K562 (cell line): ENCODE results near the gene NUP43. TPM values are rescaled to one million over a fixed set of nuclear protein-coding genes. Genes with fewer than 3 reads are reported as not detected.

ENCODE experiments used
- CBFA2T2 ChIP-seq: fragments of 450-650 bp; conservative IDR thresholded peaks from 2 replicates; pipeline ENCODE4 v1.6.1; 2017; ENCODE audit warnings: mild to moderate bottlenecking
- CBX2 ChIP-seq: fragments of 200-600 bp; sonication (generic); IDR thresholded peaks from one replicate; pipeline ENCODE4 v1.6.1; 2012; ENCODE audit warnings: mild to moderate bottlenecking, low read length, inconsistent platforms; ENCODE audit not compliant: insufficient read depth, poor library complexity, severe bottlenecking
- FIP1L1 ChIP-seq: fragments of 200-400 bp; formaldehyde crosslinking; IDR thresholded peaks from 2 replicates; pipeline ENCODE4 v1.6.1; 2018; ENCODE audit warnings: mild to moderate bottlenecking, low read depth, low read length; ENCODE audit not compliant: poor library complexity, severe bottlenecking
- NCOA6 ChIP-seq: fragments of 450-650 bp; IDR thresholded peaks from 2 replicates; pipeline ENCODE4 v1.6.1; 2017; ENCODE audit warnings: mild to moderate bottlenecking
- PHF21A ChIP-seq: fragments of 450-650 bp; IDR thresholded peaks from 2 replicates; pipeline ENCODE4 v1.6.1; 2017; ENCODE audit warnings: low read depth, borderline replicate concordance
- RBM15 ChIP-seq: fragments of 200-400 bp; formaldehyde crosslinking; IDR thresholded peaks from 2 replicates; pipeline ENCODE4 v1.6.1; 2018; ENCODE audit warnings: mild to moderate bottlenecking, low read length, moderate library complexity; ENCODE audit not compliant: insufficient read depth
- RHOXF2B ChIP-seq: fragments of 250-450 bp; sonication (Bioruptor Pico); conservative IDR thresholded peaks from 2 replicates; pipeline ENCODE4 v1.5.1; 2021
- RNF2 ChIP-seq: sonication (generic); IDR thresholded peaks from 2 replicates; pipeline ENCODE4 v1.6.1; 2016
- RUNX1 ChIP-seq: sonication (generic); IDR thresholded peaks from 2 replicates; pipeline ENCODE4 v1.6.1; 2016; ENCODE audit warnings: antibody characterized with exemption, low read depth
- TEAD2 ChIP-seq: fragments of 450-650 bp; IDR thresholded peaks from 2 replicates; pipeline ENCODE4 v1.6.1; 2016; ENCODE audit warnings: missing genetic modification characterization, control low read depth, missing compliant biosample characterization
- ZC3H4 ChIP-seq: sonication (generic); formaldehyde crosslinking; IDR thresholded peaks from 2 replicates; pipeline ENCODE4 v1.9.0; 2021; ENCODE audit warnings: missing genetic modification reagents, borderline replicate concordance
- ZFP1 ChIP-seq: fragments of 450-650 bp; formaldehyde crosslinking; IDR thresholded peaks from 2 replicates; pipeline ENCODE4 v1.4.0; 2020; ENCODE audit warnings: mild to moderate bottlenecking, mixed read lengths
- ZNF212 ChIP-seq: fragments of 450-650 bp; formaldehyde crosslinking; IDR thresholded peaks from 2 replicates; pipeline ENCODE4 v1.4.0; 2020; ENCODE audit warnings: mild to moderate bottlenecking
- ZNF583 ChIP-seq: fragments of 250-450 bp; sonication (Bioruptor Pico); IDR thresholded peaks from 2 replicates; pipeline ENCODE4 v1.4.0; 2020
- ZNF717 ChIP-seq: fragments of 250-450 bp; sonication (Bioruptor Pico); IDR thresholded peaks from 2 replicates; pipeline ENCODE4 v1.5.0; 2021
- polyA plus RNA-seq, 8 experiments: library from polyadenylated mRNA; depleted of rRNA in 4 of 8; stranded (reverse) in 5 of 8; unstranded in 3 of 8; fragments of >200 nt; fragmentation: Nextera tagmentation in 2 of 8; fragmentation: Illumina TruSeq in 1 of 8; extraction: Ambion mirVana in 2 of 8; extraction: Trizol in 1 of 8; gene quantifications; 2 replicates each; pipeline versions ENCODE4 v1.2.1 to v1.2.3, GENCODE V29; 2011 to 2014; ENCODE audit warnings: inconsistent platforms in 1 of 8, missing spikeins in 1 of 8
- total RNA-seq, 7 experiments: library from RNA; depleted of rRNA in 6 of 7; stranded (reverse); fragments of >200 nt in 6 of 7; fragmentation: Illumina TruSeq in 2 of 7; extraction: Trizol in 2 of 7; gene quantifications; 2 replicates each; pipeline versions ENCODE4 v1.2.1 to v1.2.3, GENCODE V29; 2011 to 2021; ENCODE audit warnings: low replicate concordance in 1 of 7
- TF ChIP-seq, protein P1 (sequence below): fragments of 450-650 bp; formaldehyde crosslinking; IDR thresholded peaks from 2 replicates; pipeline ENCODE4 v1.4.0; 2022; ENCODE audit warnings: missing genetic modification characterization
- TF ChIP-seq, protein P2 (sequence below): fragments of 450-650 bp; IDR thresholded peaks from 2 replicates; pipeline ENCODE4 v1.6.1; 2016; ENCODE audit warnings: missing biosample characterization, missing genetic modification characterization
- TF ChIP-seq, protein P3 (sequence below): sonication (generic); formaldehyde crosslinking; IDR thresholded peaks from 2 replicates; pipeline ENCODE4 v1.8.0; 2022; ENCODE audit warnings: mild to moderate bottlenecking, missing genetic modification reagents, borderline replicate concordance
- TF ChIP-seq, protein P4 (sequence below): fragments of 450-650 bp; IDR thresholded peaks from 2 replicates; pipeline ENCODE4 v1.6.1; 2016
- TF ChIP-seq, protein P5 (sequence below): sonication (generic); formaldehyde crosslinking; IDR thresholded peaks from 2 replicates; pipeline ENCODE4 v1.8.0; 2022; ENCODE audit warnings: mild to moderate bottlenecking, missing genetic modification reagents

The NUP43 gene
- total and polyA plus RNA-seq, 9 of the 15 experiments (the other 6 are each of a cell fraction or from before 2014, with no cell fraction given): 28.9 to 136 (median 67.4) TPM

DNA sequence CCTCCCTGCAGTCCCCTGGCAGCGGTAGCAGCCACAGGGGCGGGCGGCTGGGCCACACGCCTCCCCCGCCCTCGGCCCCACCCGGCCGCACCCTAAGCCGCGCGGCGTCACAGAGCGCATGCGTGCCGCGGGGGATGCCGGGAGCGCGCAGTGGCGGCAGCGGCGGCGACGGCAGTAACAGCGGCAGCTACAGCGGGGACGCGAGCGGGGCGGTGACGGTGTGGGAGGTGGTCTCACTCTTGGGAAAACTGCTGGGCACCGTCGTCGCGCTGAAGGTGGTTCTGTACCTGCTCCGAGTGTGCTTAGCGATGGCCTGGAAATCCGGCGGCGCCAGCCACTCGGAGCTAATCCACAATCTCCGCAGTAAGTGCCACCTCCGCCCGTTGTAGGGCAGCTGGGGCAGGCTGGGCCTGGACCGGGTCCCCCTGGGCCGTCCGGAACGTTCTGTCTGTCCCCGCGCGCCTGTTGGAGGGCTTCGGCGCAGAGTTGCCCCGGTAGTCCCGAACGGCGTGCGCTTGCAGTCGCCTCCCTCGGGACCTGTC lies 3.3 kb upstream of the NUP43 start, which contains the start of gene PCMT1 (continued):
- TF ChIP-seq, protein P1, sequence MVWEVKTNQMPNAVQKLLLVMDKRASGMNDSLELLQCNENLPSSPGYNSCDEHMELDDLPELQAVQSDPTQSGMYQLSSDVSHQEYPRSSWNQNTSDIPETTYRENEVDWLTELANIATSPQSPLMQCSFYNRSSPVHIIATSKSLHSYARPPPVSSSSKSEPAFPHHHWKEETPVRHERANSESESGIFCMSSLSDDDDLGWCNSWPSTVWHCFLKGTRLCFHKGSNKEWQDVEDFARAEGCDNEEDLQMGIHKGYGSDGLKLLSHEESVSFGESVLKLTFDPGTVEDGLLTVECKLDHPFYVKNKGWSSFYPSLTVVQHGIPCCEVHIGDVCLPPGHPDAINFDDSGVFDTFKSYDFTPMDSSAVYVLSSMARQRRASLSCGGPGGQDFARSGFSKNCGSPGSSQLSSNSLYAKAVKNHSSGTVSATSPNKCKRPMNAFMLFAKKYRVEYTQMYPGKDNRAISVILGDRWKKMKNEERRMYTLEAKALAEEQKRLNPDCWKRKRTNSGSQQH (CRISPR knock-in tag): no peak
- no peak for TF ChIP-seq RBM15
- TF ChIP-seq, protein P2, sequence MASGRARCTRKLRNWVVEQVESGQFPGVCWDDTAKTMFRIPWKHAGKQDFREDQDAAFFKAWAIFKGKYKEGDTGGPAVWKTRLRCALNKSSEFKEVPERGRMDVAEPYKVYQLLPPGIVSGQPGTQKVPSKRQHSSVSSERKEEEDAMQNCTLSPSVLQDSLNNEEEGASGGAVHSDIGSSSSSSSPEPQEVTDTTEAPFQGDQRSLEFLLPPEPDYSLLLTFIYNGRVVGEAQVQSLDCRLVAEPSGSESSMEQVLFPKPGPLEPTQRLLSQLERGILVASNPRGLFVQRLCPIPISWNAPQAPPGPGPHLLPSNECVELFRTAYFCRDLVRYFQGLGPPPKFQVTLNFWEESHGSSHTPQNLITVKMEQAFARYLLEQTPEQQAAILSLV: no peak
- TF ChIP-seq NCOA6: no peak
- TF ChIP-seq, protein P3, sequence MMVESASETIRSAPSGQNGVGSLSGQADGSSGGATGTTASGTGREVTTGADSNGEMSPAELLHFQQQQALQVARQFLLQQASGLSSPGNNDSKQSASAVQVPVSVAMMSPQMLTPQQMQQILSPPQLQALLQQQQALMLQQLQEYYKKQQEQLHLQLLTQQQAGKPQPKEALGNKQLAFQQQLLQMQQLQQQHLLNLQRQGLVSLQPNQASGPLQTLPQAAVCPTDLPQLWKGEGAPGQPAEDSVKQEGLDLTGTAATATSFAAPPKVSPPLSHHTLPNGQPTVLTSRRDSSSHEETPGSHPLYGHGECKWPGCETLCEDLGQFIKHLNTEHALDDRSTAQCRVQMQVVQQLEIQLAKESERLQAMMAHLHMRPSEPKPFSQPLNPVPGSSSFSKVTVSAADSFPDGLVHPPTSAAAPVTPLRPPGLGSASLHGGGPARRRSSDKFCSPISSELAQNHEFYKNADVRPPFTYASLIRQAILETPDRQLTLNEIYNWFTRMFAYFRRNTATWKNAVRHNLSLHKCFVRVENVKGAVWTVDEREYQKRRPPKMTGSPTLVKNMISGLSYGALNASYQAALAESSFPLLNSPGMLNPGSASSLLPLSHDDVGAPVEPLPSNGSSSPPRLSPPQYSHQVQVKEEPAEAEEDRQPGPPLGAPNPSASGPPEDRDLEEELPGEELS (CRISPR knock-in tag): peak; percentile 73; the same call in 1 of the 2 replicates
- TF ChIP-seq ZNF212 (CRISPR knock-in tag): no peak
- 0 out of 2 replicates have a peak, but pooled peaks have one; percentile 31 for TF ChIP-seq PHF21A
- no peak; the same call in 1 of the 2 replicates for TF ChIP-seq RUNX1
- no peak for TF ChIP-seq RNF2
- TF ChIP-seq, protein P4, sequence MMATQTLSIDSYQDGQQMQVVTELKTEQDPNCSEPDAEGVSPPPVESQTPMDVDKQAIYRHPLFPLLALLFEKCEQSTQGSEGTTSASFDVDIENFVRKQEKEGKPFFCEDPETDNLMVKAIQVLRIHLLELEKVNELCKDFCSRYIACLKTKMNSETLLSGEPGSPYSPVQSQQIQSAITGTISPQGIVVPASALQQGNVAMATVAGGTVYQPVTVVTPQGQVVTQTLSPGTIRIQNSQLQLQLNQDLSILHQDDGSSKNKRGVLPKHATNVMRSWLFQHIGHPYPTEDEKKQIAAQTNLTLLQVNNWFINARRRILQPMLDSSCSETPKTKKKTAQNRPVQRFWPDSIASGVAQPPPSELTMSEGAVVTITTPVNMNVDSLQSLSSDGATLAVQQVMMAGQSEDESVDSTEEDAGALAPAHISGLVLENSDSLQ: no peak
- TF ChIP-seq ZFP1 (CRISPR knock-in tag): no peak
- no peak for TF ChIP-seq RHOXF2B (CRISPR knock-in tag)
- TF ChIP-seq, protein P5, sequence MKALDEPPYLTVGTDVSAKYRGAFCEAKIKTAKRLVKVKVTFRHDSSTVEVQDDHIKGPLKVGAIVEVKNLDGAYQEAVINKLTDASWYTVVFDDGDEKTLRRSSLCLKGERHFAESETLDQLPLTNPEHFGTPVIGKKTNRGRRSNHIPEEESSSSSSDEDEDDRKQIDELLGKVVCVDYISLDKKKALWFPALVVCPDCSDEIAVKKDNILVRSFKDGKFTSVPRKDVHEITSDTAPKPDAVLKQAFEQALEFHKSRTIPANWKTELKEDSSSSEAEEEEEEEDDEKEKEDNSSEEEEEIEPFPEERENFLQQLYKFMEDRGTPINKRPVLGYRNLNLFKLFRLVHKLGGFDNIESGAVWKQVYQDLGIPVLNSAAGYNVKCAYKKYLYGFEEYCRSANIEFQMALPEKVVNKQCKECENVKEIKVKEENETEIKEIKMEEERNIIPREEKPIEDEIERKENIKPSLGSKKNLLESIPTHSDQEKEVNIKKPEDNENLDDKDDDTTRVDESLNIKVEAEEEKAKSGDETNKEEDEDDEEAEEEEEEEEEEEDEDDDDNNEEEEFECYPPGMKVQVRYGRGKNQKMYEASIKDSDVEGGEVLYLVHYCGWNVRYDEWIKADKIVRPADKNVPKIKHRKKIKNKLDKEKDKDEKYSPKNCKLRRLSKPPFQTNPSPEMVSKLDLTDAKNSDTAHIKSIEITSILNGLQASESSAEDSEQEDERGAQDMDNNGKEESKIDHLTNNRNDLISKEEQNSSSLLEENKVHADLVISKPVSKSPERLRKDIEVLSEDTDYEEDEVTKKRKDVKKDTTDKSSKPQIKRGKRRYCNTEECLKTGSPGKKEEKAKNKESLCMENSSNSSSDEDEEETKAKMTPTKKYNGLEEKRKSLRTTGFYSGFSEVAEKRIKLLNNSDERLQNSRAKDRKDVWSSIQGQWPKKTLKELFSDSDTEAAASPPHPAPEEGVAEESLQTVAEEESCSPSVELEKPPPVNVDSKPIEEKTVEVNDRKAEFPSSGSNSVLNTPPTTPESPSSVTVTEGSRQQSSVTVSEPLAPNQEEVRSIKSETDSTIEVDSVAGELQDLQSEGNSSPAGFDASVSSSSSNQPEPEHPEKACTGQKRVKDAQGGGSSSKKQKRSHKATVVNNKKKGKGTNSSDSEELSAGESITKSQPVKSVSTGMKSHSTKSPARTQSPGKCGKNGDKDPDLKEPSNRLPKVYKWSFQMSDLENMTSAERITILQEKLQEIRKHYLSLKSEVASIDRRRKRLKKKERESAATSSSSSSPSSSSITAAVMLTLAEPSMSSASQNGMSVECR (CRISPR knock-in tag): peak; percentile 96
- TF ChIP-seq CBFA2T2: no peak
- peak; percentile 71 for TF ChIP-seq FIP1L1
- TF ChIP-seq TEAD2: no peak
- peak; percentile 58; the same call in 1 of the 2 replicates for TF ChIP-seq ZNF583 (CRISPR knock-in tag)
- TF ChIP-seq ZNF717 (CRISPR knock-in tag): no peak
- TF ChIP-seq CBX2: no peak
- TF ChIP-seq ZC3H4: 0 out of 2 replicates have a peak, but pooled peaks have one; percentile 90
